ENCODE data around the gene SLC37A1.

DNA sequence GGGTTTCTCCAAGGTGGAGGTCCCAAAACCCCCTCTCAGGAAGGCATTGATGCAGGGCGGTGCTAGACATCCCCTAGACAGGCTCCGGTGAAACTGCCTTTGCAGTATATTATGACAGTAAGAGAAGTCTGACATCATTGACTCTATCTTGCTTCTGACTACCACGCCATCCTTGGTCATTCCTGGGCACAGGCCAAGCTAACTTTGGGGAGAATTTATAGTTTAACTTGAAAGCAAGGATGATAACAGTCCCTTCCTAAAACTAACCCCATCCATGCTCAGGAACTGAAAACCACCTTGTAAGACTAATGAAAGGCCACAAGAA is 47.9 kb upstream of the SLC37A1 start:
- TF ChIP-seq TCF7L2 (IDR thresholded peaks at IDR 0.05; ENCODE audit: borderline replicate concordance, extremely low read depth, insufficient read depth, insufficient read length) (no peak), RAD21 (IDR thresholded peaks at IDR 0.05; ENCODE audit: low read depth) (no peak), POLR2A (IDR thresholded peaks at IDR 0.05; ENCODE audit: borderline replicate concordance, extremely low read depth, insufficient read depth, insufficient read length) (no peak), POLR2AphosphoS5 (IDR thresholded peaks at IDR 0.05; ENCODE audit: low read depth, low read length) (no peak), EZH2phosphoT487 (IDR thresholded peaks at IDR 0.05; ENCODE audit: borderline replicate concordance) (no peak), EZH2 (IDR thresholded peaks at IDR 0.05) (no peak)
- TF ChIP-seq, protein P1, sequence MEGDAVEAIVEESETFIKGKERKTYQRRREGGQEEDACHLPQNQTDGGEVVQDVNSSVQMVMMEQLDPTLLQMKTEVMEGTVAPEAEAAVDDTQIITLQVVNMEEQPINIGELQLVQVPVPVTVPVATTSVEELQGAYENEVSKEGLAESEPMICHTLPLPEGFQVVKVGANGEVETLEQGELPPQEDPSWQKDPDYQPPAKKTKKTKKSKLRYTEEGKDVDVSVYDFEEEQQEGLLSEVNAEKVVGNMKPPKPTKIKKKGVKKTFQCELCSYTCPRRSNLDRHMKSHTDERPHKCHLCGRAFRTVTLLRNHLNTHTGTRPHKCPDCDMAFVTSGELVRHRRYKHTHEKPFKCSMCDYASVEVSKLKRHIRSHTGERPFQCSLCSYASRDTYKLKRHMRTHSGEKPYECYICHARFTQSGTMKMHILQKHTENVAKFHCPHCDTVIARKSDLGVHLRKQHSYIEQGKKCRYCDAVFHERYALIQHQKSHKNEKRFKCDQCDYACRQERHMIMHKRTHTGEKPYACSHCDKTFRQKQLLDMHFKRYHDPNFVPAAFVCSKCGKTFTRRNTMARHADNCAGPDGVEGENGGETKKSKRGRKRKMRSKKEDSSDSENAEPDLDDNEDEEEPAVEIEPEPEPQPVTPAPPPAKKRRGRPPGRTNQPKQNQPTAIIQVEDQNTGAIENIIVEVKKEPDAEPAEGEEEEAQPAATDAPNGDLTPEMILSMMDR (IDR thresholded peaks at IDR 0.05 in 2 of 3, conservative IDR thresholded peaks at IDR 0.05 in 1 of 3; ENCODE audit: borderline replicate concordance in 1 of 3, insufficient read depth in 1 of 3, low read depth in 2 of 3, low read length in 2 of 3): no peak

Data from HCT116 (cell line).